ENCODE results near the gene NEXN. TPM values are rescaled to one million over a fixed set of nuclear protein-coding genes. Genes with fewer than 3 reads are reported as not detected.
A peak's percentile ranks its signal among the peaks of the same experiment; 100 is the strongest.

Gene NEXN
- total RNA-seq, 1 experiment from 2014 or later: 1.6 TPM

DNA sequence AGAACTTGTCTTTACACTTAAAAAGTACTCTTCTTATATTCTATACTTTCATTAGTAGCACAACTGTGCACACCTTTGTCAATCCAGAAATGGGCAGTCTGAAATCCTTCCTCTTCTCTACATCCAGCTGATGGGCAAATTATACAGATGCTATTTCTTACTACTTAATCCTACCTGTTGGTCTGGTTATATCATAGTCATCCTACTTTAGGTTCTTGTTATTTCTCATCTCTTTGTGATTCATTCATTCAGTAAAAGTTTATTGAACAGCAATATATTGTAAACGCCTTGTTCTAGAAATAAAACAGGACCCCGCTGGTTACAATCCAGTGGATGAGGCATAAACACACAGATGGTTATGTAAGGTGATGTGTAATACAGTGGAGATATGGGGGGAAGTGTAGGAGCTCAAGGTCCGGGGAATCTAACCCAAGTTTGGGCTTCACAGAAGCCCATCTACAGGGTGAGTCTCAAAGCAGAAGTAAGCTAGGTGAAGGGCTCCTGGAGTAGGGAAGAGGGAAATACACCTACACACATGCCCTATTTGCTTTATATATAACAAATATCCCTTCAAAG is 102.3 kb downstream of the NEXN start:
- Mint-ChIP-seq H3K4me1 (ENCODE audit: insufficient read depth, unreplicated experiment) (peaks cover 31% of the 10 kb centered on the region), H3K9me3 (ENCODE audit: unreplicated experiment) (no peaks in the 10 kb centered on the region), H3K36me3 (ENCODE audit: insufficient read depth, unreplicated experiment) (peaks cover 35% of the 10 kb centered on the region), H3K27ac (ENCODE audit: low read depth, unreplicated experiment) (peak overlapping the region; percentile 10), H3K27me3 (ENCODE audit: insufficient read depth, unreplicated experiment) (no peaks in the 10 kb centered on the region), H3K4me3 (ENCODE audit: unreplicated experiment) (no peak overlapping the region)
- DNase-seq (ENCODE audit: unreplicated experiment): no peak
- no peak for TF ChIP-seq CTCF (IDR thresholded peaks at IDR 0.05; ENCODE audit: unreplicated experiment)
- intact Hi-C loops (cut with micrococcal nuclease): no loop called here
- ChIA-PET CTCF (interaction anchor here (0.6 to 1.3 kb wide), 3 partner anchors 11 to 15 kb away, joined by 4 to 6 read pairs (median 5); no protein-coding TSS in a partner anchor), POLR2A (interaction anchor here (0.7 to 5.5 kb wide), 5 partner anchors 11 to 141 kb away, joined by 3 to 52 read pairs (median 7); partner anchors contain the start of genes DNAJB4 and FUBP1)
- no TSS peak for BruUV-seq (replicated peaks)

- peak overlapping the region; percentile 70 for H3K27ac Mint-ChIP-seq (ENCODE audit: low read depth, unreplicated experiment)
- ChIA-PET CTCF (interaction anchor here (0.6 kb wide), 1 partner anchor 302 kb away, joined by 3 read pairs; no protein-coding TSS in a partner anchor), POLR2A (interaction anchor here (0.6 to 5.5 kb wide), 5 partner anchors 12 to 140 kb away, joined by 3 to 52 read pairs (median 7); partner anchors contain the start of genes DNAJB4 and FUBP1)
- no peak for TF ChIP-seq CTCF (IDR thresholded peaks at IDR 0.05; ENCODE audit: unreplicated experiment)
- H3K4me3 Mint-ChIP-seq (ENCODE audit: unreplicated experiment): no peak overlapping the region
- peaks cover 26% of the 10 kb centered on the region for H3K4me1 Mint-ChIP-seq (ENCODE audit: insufficient read depth, unreplicated experiment)
- H3K9me3 Mint-ChIP-seq (ENCODE audit: unreplicated experiment): no peaks in the 10 kb centered on the region
- BruUV-seq (replicated peaks): no TSS peak
- H3K27me3 Mint-ChIP-seq (ENCODE audit: insufficient read depth, unreplicated experiment): no peaks in the 10 kb centered on the region
- peaks cover 38% of the 10 kb centered on the region for H3K36me3 Mint-ChIP-seq (ENCODE audit: insufficient read depth, unreplicated experiment)
- DNase-seq (ENCODE audit: unreplicated experiment): no peak
- intact Hi-C loops (cut with micrococcal nuclease): no loop called here
Measured at GRCh38 chr1:77991638-77992037, 103.2 kb downstream of the NEXN start.

Other genes with a start within 250 kb of the NEXN start
- gene ZZZ3, start 206.0 kb upstream of the NEXN start, total RNA-seq (2022): 68.1 and 83.9 TPM in 2 replicates
- gene USP33, start 128.8 kb upstream of the NEXN start, total RNA-seq (2022): 39.7 and 45.1 TPM in 2 replicates
- gene MIGA1, start 109.0 kb upstream of the NEXN start, total RNA-seq (2022): 13.2 and 19.9 TPM in 2 replicates
- 156 and 169 TPM in 2 replicates for gene FUBP1, start 90.4 kb downstream of the NEXN start, total RNA-seq (2022)
- gene DNAJB4, start 116.3 kb downstream of the NEXN start, total RNA-seq (2022): 28.5 and 33.5 TPM in 2 replicates
- gene GIPC2, start 157.3 kb downstream of the NEXN start, total RNA-seq (2022): 0.07 TPM in 1 of 2 replicates, not detected in the other